ENCODE results near the gene SLC39A11.

- no peak for TF ChIP-seq TAF1 (IDR thresholded peaks at IDR 0.05; ENCODE audit: low read depth, low read length)
- no peak for TF ChIP-seq POLR2A (IDR thresholded peaks at IDR 0.05; ENCODE audit: low read depth, low read length)
These were observed 94.9 kb downstream of the SLC39A11 start for GRCh38 chr17:72997559-72997958.

Measured in GM12891 (cell line).